ENCODE measurements around the gene TRPV5.

The TRPV5 gene

DNA sequence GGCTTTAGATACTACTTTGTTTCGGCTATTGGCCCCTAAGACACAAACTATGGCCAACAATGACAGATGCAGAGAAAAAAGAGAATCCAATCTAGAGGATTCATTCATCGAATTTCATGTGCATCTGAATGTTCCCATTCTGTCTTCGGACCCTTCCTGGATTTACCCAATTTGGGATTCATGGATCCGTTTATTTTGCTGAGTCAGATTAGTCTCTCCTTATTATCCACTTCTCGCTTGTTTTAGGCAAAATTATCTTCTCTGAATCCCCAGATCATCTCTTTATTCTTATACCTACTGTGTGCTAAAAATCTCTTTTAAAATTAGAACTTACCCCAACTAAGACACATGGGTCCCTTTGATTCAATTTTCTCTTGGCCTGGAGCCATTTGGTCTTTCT is 54.5 kb downstream of the TRPV5 start:
- Histone ChIP-seq H3K4me3 (ENCODE audit: low read length) (no peak overlapping the region), H3K36me3 (ENCODE audit: control insufficient read depth, insufficient read depth, low read length) (no peaks in the 10 kb centered on the region), H3K9me3 (ENCODE audit: control insufficient read depth, low read length) (no peaks in the 10 kb centered on the region), H3K27me3 (ENCODE audit: control insufficient read depth, insufficient read depth, low read length) (peaks cover 20% of the 10 kb centered on the region), H3K4me1 (ENCODE audit: control insufficient read depth, insufficient read depth, low read length) (no peaks in the 10 kb centered on the region), H3K9ac (ENCODE audit: low read length) (no peak overlapping the region)

DNA sequence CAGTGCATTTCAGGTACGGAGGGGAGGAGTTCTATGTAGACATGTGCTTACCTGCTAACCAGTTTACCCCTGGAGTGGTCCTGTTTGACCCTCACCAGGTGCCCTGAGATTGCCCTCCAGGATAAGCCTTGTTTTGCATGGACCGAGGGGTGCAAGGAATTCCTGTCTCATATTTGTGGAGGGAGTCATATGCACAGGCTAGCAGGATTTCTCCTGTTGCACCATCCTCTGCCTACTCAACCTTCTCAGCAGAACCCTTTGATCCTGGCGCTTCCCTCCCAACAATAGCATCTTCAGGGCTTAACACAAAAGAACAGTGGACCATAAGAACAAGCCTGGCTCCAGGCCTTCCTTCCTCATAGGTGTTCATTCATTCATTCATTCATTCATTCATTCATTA is 55.2 kb downstream of the TRPV5 start:
- Histone ChIP-seq H3K27me3 (ENCODE audit: control insufficient read depth, insufficient read depth, low read length) (peaks cover 18% of the 10 kb centered on the region), H3K9ac (ENCODE audit: low read length) (no peak overlapping the region), H3K9me3 (ENCODE audit: control insufficient read depth, low read length) (no peaks in the 10 kb centered on the region), H3K36me3 (ENCODE audit: control insufficient read depth, insufficient read depth, low read length) (no peaks in the 10 kb centered on the region), H3K4me3 (ENCODE audit: low read length) (no peak overlapping the region), H3K4me1 (ENCODE audit: control insufficient read depth, insufficient read depth, low read length) (no peaks in the 10 kb centered on the region)

DNA sequence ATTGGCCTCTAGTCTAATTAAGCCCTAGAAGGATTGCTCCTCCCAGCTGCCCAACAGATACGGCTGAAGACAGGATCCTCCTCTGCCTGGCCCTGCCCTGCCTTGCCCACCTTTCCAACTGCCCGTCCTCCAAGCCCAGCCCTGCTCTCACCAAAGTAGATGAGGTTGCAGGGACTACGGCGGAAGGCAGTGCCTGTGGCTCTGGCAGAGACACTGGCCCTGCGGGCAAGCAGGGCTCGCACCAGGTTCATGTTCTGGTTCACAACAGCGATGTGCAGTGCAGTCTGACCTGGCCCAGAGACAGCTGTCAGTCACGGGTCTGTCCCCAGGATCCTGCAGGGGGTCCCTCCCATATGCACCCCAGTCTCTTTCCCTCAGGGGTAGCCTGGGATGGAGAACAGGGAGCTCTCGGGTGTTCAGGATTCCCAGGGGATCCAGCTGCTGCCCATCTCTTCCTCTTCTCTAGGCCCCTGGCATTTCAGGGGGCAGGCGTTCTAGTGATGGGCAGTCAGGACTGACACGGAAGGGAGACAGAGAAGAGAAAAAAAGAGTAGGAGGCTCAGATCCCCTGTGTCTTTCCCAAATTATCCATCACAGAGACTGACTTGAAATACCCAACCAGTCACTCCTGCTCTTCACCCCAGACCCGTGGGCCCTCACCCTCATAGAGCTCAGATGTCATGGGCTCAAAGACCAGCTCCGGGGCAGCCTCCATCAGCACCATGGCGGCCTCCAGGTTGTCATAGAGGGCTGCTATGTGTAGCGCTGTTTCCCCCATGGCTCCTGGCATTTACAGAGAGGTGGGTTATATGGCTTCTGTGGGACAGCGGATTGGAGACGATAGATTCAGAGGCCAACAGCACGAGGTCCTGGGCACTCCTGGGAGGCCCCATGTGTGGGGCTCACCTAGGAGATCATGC is 56.3 kb downstream of the TRPV5 start:
- Histone ChIP-seq H3K36me3 (ENCODE audit: control insufficient read depth, insufficient read depth, low read length) (no peaks in the 10 kb centered on the region), H3K9ac (ENCODE audit: low read length) (no peak overlapping the region), H3K4me1 (ENCODE audit: control insufficient read depth, insufficient read depth, low read length) (no peaks in the 10 kb centered on the region), H3K9me3 (ENCODE audit: control insufficient read depth, low read length) (no peaks in the 10 kb centered on the region), H3K4me3 (ENCODE audit: low read length) (no peak overlapping the region), H3K27me3 (ENCODE audit: control insufficient read depth, insufficient read depth, low read length) (peaks cover 16% of the 10 kb centered on the region)

DNA sequence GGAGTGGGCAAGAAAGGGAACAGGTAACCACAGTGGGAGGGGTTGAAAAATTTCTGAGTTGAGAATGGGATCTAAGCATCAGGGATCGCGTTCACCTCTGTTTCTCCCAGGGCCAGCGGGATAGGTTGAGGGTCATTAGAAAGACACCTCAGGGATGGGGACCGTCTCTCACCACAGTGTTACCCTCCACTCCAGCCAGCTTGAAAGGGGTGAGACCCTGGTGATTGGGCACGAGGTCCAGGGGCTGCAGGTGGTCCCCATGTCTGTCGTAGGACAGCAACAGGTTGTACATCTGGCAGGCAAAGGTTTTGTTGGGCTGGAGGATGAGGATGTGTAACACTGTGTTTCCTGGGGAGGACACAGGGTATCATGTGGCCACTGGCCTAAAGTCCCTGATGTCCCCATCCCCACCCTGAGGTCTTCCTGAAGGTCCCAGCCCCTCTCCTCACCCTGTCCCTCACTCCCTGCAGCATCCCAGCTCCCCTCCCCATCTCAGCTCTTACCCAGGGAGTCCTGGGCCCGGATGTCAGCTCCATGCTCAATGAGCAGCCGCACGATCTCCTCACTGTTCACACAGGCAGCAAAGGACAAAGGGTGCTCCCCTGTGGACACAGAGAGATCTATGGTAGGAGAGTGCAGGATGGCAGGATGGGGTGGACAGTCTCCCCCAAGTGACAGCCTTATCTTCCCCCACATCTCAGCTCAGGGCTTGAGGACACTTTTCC is 57.1 kb downstream of the TRPV5 start:
- no peak overlapping the region for H3K9ac ChIP-seq (ENCODE audit: low read length)
- H3K4me3 ChIP-seq (ENCODE audit: low read length), result no peak overlapping the region
- H3K4me1 ChIP-seq (ENCODE audit: control insufficient read depth, insufficient read depth, low read length), result no peaks in the 10 kb centered on the region
- H3K36me3 ChIP-seq (ENCODE audit: control insufficient read depth, insufficient read depth, low read length), result no peaks in the 10 kb centered on the region
- H3K27me3 ChIP-seq (ENCODE audit: control insufficient read depth, insufficient read depth, low read length), result peaks cover 16% of the 10 kb centered on the region
- no peaks in the 10 kb centered on the region for H3K9me3 ChIP-seq (ENCODE audit: control insufficient read depth, low read length)

DNA sequence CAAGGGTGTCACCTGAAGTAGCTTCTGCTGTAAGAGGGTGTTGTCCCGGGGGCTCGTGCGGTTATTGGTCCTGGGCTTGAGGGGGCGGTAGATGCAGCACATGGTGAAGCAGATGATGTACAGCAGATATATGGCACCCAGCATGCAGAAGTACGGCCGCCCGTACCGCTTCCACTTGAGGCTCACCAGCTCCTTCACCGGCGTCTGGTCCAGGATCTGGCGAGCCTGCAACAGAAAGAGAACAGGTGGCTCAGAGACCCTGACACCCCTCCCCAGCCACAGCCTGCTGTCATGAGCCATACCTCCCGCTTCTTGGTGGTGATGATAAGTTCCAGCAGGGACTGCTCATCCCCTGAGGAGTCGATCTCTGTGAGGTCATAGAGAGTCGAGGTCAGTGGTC is 58.1 kb downstream of the TRPV5 start:
- Histone ChIP-seq H3K4me1 (ENCODE audit: control insufficient read depth, insufficient read depth, low read length) (no peaks in the 10 kb centered on the region), H3K27me3 (ENCODE audit: control insufficient read depth, insufficient read depth, low read length) (peaks cover 10% of the 10 kb centered on the region), H3K9me3 (ENCODE audit: control insufficient read depth, low read length) (no peaks in the 10 kb centered on the region), H3K4me3 (ENCODE audit: low read length) (no peak overlapping the region), H3K36me3 (ENCODE audit: control insufficient read depth, insufficient read depth, low read length) (no peaks in the 10 kb centered on the region), H3K9ac (ENCODE audit: low read length) (no peak overlapping the region)

DNA sequence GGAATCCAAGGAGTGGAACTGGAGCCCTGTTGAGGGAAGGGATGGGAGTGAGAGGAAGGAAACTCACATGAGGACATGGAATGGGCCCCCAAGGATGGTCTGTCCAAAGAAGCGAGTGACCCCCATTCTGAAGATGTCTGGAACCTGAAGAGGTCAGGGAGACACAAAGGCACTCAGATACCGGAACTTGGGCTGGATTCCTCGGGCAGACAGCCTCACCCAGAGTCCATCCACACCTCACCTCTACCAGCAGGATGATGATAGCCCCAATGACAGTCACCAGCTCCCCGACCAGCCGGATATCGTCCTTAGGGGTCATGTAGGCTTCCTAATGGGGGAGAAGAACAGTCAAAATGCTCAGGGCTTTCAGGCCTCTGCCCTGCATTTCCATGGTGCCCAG is 58.7 kb downstream of the TRPV5 start:
- no peaks in the 10 kb centered on the region for H3K36me3 ChIP-seq (ENCODE audit: control insufficient read depth, insufficient read depth, low read length)
- peaks cover 4% of the 10 kb centered on the region for H3K27me3 ChIP-seq (ENCODE audit: control insufficient read depth, insufficient read depth, low read length)
- H3K4me3 ChIP-seq (ENCODE audit: low read length), result no peak overlapping the region
- H3K9me3 ChIP-seq (ENCODE audit: control insufficient read depth, low read length), result no peaks in the 10 kb centered on the region
- no peaks in the 10 kb centered on the region for H3K4me1 ChIP-seq (ENCODE audit: control insufficient read depth, insufficient read depth, low read length)
- H3K9ac ChIP-seq (ENCODE audit: low read length), result no peak overlapping the region

DNA sequence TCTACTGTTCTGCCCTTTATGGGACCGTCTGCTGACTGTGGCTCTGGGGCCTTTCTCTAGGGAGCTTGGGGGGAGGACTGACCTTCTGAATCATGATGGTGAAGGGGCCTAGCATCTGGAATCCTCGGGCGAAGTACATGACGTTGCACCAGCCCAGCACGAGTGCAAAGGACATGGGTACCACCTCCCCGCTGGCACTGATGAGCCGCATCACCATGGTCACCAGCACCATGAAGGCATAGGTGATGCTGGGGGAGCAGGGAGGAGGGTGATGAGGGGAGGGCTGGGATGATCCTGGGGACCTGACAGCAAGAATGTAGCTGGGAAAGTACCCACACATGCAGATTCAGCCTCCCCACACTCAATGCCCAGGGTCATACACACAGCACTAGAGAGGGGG is 59.1 kb downstream of the TRPV5 start:
- Histone ChIP-seq H3K9me3 (ENCODE audit: control insufficient read depth, low read length) (no peaks in the 10 kb centered on the region), H3K9ac (ENCODE audit: low read length) (no peak overlapping the region), H3K27me3 (ENCODE audit: control insufficient read depth, insufficient read depth, low read length) (no peaks in the 10 kb centered on the region), H3K4me3 (ENCODE audit: low read length) (no peak overlapping the region), H3K36me3 (ENCODE audit: control insufficient read depth, insufficient read depth, low read length) (no peaks in the 10 kb centered on the region), H3K4me1 (ENCODE audit: control insufficient read depth, insufficient read depth, low read length) (no peaks in the 10 kb centered on the region)

DNA sequence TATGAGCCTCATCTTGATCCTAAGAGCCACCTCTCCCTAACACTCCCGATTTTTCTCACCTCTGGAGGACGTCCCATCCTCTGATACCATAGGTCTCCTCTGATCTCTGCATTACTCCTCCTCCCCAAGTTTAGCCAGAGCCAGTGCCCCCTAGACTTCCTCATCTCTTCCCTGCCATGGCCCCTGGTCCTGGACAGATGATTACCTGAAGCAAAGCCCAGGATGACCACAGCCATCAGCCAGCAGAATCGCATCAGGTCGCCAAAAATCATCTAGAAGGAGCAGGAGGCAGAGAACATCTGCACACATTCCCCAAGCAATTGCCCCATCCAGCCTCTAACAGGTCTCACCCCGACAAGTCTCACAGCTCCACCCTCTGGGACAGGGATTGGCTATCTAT is 59.7 kb downstream of the TRPV5 start:
- H3K4me1 ChIP-seq (ENCODE audit: control insufficient read depth, insufficient read depth, low read length), result no peaks in the 10 kb centered on the region
- no peak overlapping the region for H3K9ac ChIP-seq (ENCODE audit: low read length)
- no peaks in the 10 kb centered on the region for H3K27me3 ChIP-seq (ENCODE audit: control insufficient read depth, insufficient read depth, low read length)
- no peak overlapping the region for H3K4me3 ChIP-seq (ENCODE audit: low read length)
- H3K36me3 ChIP-seq (ENCODE audit: control insufficient read depth, insufficient read depth, low read length), result no peaks in the 10 kb centered on the region
- H3K9me3 ChIP-seq (ENCODE audit: control insufficient read depth, low read length), result no peaks in the 10 kb centered on the region

DNA sequence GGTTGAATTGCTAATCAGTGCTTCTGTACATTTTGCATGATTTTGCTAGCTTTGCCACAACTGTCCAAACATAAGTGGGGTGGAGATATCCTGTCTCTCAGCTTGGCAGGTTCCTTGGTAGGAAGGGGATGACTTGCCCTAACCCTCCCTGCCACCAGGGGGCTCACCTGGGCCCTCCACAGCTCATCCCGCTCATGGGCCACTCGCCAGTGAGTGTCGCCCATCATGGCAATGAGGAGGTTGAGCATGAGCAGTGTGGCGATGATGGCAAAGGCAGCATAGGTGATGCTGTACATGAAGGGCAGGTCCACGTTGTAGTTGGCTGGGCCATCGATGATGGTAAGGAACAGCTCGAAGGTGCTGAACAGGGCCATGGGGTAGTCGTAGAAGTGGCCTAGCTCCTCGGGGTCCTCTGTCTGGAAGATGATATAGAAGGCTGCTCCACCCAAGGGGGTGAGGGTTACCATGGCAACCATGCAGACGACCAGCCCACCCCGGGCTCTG is 60.2 kb downstream of the TRPV5 start:
- H3K36me3 ChIP-seq (ENCODE audit: control insufficient read depth, insufficient read depth, low read length), result no peaks in the 10 kb centered on the region
- H3K9ac ChIP-seq (ENCODE audit: low read length), result no peak overlapping the region
- H3K9me3 ChIP-seq (ENCODE audit: control insufficient read depth, low read length), result no peaks in the 10 kb centered on the region
- no peaks in the 10 kb centered on the region for H3K27me3 ChIP-seq (ENCODE audit: control insufficient read depth, insufficient read depth, low read length)
- H3K4me3 ChIP-seq (ENCODE audit: low read length), result no peak overlapping the region
- no peaks in the 10 kb centered on the region for H3K4me1 ChIP-seq (ENCODE audit: control insufficient read depth, insufficient read depth, low read length)

DNA sequence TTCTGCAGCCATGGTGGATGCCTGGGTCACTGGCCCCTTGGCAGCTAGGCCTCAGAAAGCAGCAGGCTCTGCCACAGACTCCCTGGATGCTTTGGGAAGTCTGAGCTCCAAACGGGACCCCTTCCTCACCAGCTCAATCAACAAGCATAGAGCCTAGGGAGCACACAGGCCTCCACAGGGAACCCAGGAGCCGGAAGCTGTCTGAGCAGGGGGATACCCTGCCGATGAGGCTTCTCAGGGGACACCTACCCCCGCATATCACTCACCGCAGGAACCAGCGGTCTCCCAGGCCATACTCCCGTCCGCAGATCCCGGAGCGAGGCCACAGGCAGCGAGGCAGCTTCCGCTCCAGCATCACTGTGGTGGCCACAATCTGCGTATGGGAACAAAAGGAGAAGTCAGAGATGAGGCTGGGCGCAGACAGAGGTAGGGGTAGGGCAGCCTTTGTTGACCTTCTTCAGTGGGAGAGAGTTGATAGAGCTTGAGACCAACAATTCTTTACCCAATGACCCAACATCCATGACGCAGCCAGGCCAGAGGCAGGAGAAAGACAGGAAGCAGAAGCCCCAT is 61.4 kb downstream of the TRPV5 start:
- Histone ChIP-seq H3K4me3 (ENCODE audit: low read length) (no peak overlapping the region), H3K27me3 (ENCODE audit: control insufficient read depth, insufficient read depth, low read length) (no peaks in the 10 kb centered on the region), H3K9me3 (ENCODE audit: control insufficient read depth, low read length) (no peaks in the 10 kb centered on the region), H3K4me1 (ENCODE audit: control insufficient read depth, insufficient read depth, low read length) (no peaks in the 10 kb centered on the region), H3K9ac (ENCODE audit: low read length) (no peak overlapping the region), H3K36me3 (ENCODE audit: control insufficient read depth, insufficient read depth, low read length) (no peaks in the 10 kb centered on the region)

DNA sequence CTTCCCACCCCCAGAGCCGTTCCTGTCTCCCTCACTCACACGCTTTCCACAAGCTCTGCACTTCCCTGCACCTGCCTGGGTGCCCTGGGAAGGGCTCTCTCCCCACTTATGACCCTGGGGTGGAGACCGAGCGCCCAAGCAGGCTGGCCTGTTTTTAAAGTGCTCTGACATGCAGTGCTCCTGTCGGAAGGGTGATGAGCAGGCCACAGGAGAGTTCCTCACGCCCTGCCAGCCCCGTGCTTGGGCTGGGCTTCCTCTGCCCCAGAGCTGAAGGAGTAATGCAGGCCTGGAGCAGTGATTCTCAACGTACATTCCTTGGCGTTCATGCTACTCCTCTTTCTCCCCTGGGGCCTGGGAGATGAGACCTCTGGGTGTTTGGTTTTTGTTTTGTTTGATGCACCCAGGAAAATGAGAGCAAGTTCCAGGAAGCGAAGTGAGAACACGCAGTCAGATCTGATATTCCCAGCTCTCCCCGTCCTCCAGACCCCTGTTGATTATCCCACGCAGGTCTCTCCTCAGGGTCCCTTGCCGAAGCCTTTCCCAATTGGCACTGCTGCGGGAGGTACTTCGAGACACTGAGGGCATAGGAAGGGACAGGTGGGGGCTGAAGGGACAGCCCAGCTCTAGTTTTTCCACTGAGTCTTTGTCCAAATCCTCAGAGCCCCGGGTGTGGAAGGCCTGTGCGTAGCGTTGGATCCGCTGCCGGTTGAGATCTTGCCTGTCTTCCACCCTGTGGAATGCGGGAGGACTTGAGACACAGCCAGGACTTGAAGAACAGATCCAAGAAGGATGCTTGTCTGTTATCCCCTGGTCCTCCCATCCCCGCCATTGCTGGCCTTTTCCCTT is 62.1 kb downstream of the TRPV5 start:
- no peak overlapping the region for H3K4me3 ChIP-seq (ENCODE audit: low read length)
- H3K27me3 ChIP-seq (ENCODE audit: control insufficient read depth, insufficient read depth, low read length), result no peaks in the 10 kb centered on the region
- no peaks in the 10 kb centered on the region for H3K9me3 ChIP-seq (ENCODE audit: control insufficient read depth, low read length)
- H3K4me1 ChIP-seq (ENCODE audit: control insufficient read depth, insufficient read depth, low read length), result no peaks in the 10 kb centered on the region
- no peaks in the 10 kb centered on the region for H3K36me3 ChIP-seq (ENCODE audit: control insufficient read depth, insufficient read depth, low read length)
- H3K9ac ChIP-seq (ENCODE audit: low read length), result no peak overlapping the region

Data from mucosa of stomach (tissue), 1 donor.